RWPE2 (cell line): ENCODE data around the gene SLC27A5.

ENCODE experiments used
- ATAC-seq: fragments of 200-7000 bp; cut with Tn5 transposase; 3 replicates; pipeline ENCODE4 v1.9.1; 2021; ENCODE audit warnings: low read depth
- DNase-seq: peaks from one replicate; pipeline ENCODE4 v3.0.0-alpha.2; 2020; ENCODE audit warnings: low spot score
- H3K27ac ChIP-seq: fragments of 450-650 bp; 2 replicates; pipeline ENCODE4 v1.5.1; 2017; ENCODE audit warnings: mild to moderate bottlenecking; ENCODE audit not compliant: poor library complexity, severe bottlenecking
- H3K27me3 ChIP-seq: fragments of 250-450 bp; sonication (Bioruptor Pico); 2 replicates; pipeline ENCODE4 v1.5.1; 2021; ENCODE audit warnings: mild to moderate bottlenecking, moderate library complexity; ENCODE audit not compliant: insufficient read depth, poor library complexity, severe bottlenecking
- H3K36me3 ChIP-seq: fragments of 250-450 bp; sonication (Bioruptor Pico); 2 replicates; pipeline ENCODE4 v1.5.1; 2020; ENCODE audit warnings: low read depth, mild to moderate bottlenecking, moderate library complexity
- H3K4me1 ChIP-seq: fragments of 250-450 bp; sonication (Bioruptor Pico); 2 replicates; pipeline ENCODE4 v1.5.1; 2021; ENCODE audit warnings: mild to moderate bottlenecking, moderate library complexity; ENCODE audit not compliant: insufficient read depth, poor library complexity, severe bottlenecking
- H3K4me3 ChIP-seq: fragments of 250-450 bp; sonication (Bioruptor Pico); 2 replicates; pipeline ENCODE4 v1.5.1; 2021; ENCODE audit warnings: mild to moderate bottlenecking, moderate library complexity; ENCODE audit not compliant: severe bottlenecking
- H3K9me3 ChIP-seq: fragments of 250-450 bp; sonication (Bioruptor Pico); 2 replicates; pipeline ENCODE4 v1.5.1; 2021; ENCODE audit warnings: mild to moderate bottlenecking, moderate library complexity; ENCODE audit not compliant: severe bottlenecking
- CTCF ChIP-seq: fragments of 450-650 bp; IDR thresholded peaks from one replicate; pipeline ENCODE4 v1.5.1; 2017; ENCODE audit warnings: mild to moderate bottlenecking, moderate library complexity; ENCODE audit not compliant: poor library complexity, severe bottlenecking

The SLC27A5 gene

DNA sequence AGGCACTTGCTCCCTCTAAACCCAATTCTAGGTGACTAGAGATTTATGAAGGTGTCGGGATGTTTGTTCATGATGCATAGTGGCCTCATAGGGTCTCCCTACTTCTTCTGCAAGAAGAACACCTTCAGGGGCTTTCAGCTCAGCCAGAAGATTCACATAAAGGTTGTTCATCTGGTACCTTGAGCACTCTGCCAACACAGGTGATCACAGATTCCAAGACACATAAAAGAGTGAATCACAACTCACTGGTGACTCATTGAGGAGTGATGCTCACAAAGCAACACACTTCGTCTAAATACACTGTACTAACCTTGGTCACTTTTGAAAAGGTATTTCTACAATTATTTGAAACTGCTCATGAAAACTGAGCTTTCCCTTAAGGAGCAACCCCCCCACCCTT is 51.8 kb downstream of the SLC27A5 start:
- Histone ChIP-seq H3K9me3 (no peaks in the 10 kb centered on the region), H3K27me3 (no peaks in the 10 kb centered on the region), H3K4me1 (peaks cover 4% of the 10 kb centered on the region), H3K4me3 (no peak overlapping the region), H3K27ac (no peak overlapping the region), H3K36me3 (peaks cover 7% of the 10 kb centered on the region; the same call in 1 of the 2 replicates)
- ATAC-seq (peak; percentile 97), DNase-seq (no peak)
- no peak for TF ChIP-seq CTCF

DNA sequence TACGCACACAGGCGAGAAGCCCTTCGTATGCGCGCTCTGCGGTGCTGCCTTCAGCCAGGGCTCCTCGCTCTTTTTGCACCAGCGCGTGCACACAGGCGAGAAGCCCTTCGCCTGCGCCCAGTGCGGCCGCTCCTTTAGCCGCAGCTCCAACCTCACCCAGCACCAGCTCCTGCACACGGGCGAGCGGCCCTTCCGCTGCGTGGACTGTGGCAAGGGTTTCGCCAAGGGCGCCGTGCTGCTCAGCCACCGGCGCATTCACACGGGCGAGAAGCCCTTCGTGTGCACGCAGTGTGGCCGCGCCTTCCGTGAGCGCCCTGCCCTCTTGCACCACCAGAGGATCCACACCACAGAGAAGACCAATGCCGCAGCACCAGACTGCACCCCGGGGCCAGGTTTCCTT is 55.7 kb downstream of the SLC27A5 start:
- TF ChIP-seq CTCF: no peak
- ATAC-seq: no peak

DNA sequence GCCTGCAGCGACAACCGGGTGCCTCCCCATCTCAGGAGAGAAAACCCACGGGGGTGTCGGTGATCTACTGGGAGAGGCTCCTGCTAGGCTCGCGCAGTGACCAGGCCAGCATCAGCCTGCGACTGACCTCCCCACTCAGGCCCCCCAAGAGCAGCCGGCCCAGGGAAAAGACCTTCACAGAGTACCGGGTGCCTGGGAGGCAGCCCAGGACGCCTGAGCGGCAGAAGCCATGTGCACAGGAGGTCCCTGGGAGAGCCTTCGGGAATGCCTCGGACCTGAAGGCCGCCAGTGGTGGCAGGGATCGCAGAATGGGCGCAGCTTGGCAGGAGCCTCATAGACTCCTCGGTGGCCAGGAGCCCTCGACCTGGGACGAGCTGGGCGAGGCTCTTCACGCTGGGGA is 56.5 kb downstream of the SLC27A5 start:
- Histone ChIP-seq H3K4me1 (peaks cover 4% of the 10 kb centered on the region), H3K4me3 (no peak overlapping the region), H3K27ac (no peak overlapping the region), H3K9me3 (no peaks in the 10 kb centered on the region), H3K36me3 (peaks cover 7% of the 10 kb centered on the region; the same call in 1 of the 2 replicates), H3K27me3 (no peaks in the 10 kb centered on the region)
- DNase-seq (no peak), ATAC-seq (no peak)
- no peak for TF ChIP-seq CTCF

More for the DNA sequence above, 55.7 kb downstream of the SLC27A5 start:
- DNase-seq: no peak
- Histone ChIP-seq H3K4me1 (peaks cover 4% of the 10 kb centered on the region), H3K9me3 (no peaks in the 10 kb centered on the region), H3K36me3 (peaks cover 7% of the 10 kb centered on the region; the same call in 1 of the 2 replicates), H3K27ac (no peak overlapping the region), H3K4me3 (no peak overlapping the region), H3K27me3 (no peaks in the 10 kb centered on the region)

GRCh38 chr19:58453743-58454142 is 58.0 kb downstream of the SLC27A5 start:
- peaks cover 7% of the 10 kb centered on the region; the same call in 1 of the 2 replicates for H3K36me3 ChIP-seq
- no peaks in the 10 kb centered on the region for H3K27me3 ChIP-seq
- H3K9me3 ChIP-seq: no peaks in the 10 kb centered on the region
- no peak overlapping the region for H3K4me3 ChIP-seq
- TF ChIP-seq CTCF: no peak
- no peak for DNase-seq
- H3K4me1 ChIP-seq: no peaks in the 10 kb centered on the region
- no peak overlapping the region for H3K27ac ChIP-seq
- no peak for ATAC-seq

DNA sequence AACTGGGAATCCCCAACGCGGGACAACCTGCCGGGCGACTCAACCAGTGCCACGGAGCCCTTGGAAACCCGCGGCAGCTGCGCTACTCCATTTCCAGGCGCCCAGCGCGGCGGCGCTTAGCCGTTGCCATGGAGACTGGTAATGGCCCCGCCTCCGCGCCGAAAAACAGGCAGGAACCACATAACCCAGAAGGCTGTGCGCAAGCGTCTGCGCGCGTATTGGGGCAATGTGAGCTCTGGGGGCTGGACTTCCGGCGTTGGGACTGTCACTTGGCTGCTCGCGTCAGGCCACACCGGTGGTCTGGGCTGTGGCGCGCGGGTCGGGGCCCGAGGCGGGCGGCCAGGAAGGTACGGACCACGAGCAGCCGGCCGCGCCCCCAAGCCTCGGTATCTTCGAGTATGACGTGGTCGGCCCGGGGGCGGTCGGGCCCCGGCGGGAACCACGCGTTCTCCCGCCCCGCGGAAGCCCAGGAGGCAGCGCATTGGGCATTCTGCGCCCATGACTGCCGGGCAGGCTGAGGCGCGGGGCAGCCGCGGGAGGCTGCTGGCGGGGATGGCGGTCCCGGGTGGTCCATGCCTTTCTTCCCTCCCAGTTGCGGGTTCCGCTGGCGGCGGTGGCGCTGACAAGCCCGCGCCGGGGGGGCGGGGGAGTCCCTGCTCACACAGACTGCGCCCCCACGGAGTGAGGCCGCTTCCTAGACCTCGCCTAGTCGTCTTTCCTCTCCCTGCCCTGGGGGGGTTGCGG is 60.3 kb downstream of the SLC27A5 start, which contains the start of gene ZNF324B:
TSS of gene ZNF324B (plus strand) at position 265 of the 744 bp plus-strand sequence. CDS start 2,080 bp downstream, outside the sequence.
- no peak within 1 kb of the TSS for H3K27ac ChIP-seq
- peak; percentile 95 for ATAC-seq
- DNase-seq: peak; percentile 94

More for the DNA sequence above, 60.3 kb downstream of the SLC27A5 start, which contains the start of gene ZNF324B:
- H3K27me3 ChIP-seq: no peaks in the 10 kb centered on the region
- TF ChIP-seq CTCF: no peak
- H3K4me3 ChIP-seq: peak within 1 kb of the TSS; percentile 70
- no peaks in the 10 kb centered on the region for H3K9me3 ChIP-seq
- H3K4me1 ChIP-seq: no peaks in the 10 kb centered on the region
- peaks cover 4% of the 10 kb centered on the region; the same call in 1 of the 2 replicates for H3K36me3 ChIP-seq
